ENCODE measurements around the gene PPP4R2. TPM values are rescaled to one million over a fixed set of nuclear protein-coding genes. Genes with fewer than 3 reads are reported as not detected.

PPP4R2 gene
- total and polyA plus RNA-seq, 9 donors = 19.2 to 95.1 (median 77.6) TPM

GRCh38 chr3:73007992-73008712 is 11.5 kb downstream of the PPP4R2 start:
- intact Hi-C loops (cut with DNase I) = no loop called here

GRCh38 chr3:73009008-73009407 is 12.4 kb downstream of the PPP4R2 start:
- Histone ChIP-seq H3K36me3 (no peaks in the 10 kb centered on the region), H3K4me1 (ENCODE audit: insufficient read depth) (peaks cover 10% of the 10 kb centered on the region), H3K27me3 (no peaks in the 10 kb centered on the region), H3K9me3 (no peaks in the 10 kb centered on the region), H3K27ac (no peak overlapping the region), H3K4me3 (no peak overlapping the region)
- intact Hi-C loops (cut with DNase I) = no loop called here
- DNase-seq = no peak
- TF ChIP-seq EP300 (IDR thresholded peaks at IDR 0.05) (no peak), CTCF (IDR thresholded peaks at IDR 0.05) (no peak), POLR2A (IDR thresholded peaks at IDR 0.05) (no peak)
- WGBS, 3 donors = 72 to 74% (median 73%) methylated on average over 4 of the region's 4 CpGs

More at GRCh38 chr3:73007992-73008712, 11.5 kb downstream of the PPP4R2 start:
- Histone ChIP-seq H3K9me3 (no peaks in the 10 kb centered on the region), H3K4me3 (no peak overlapping the region), H3K36me3 (no peaks in the 10 kb centered on the region), H3K27me3 (no peaks in the 10 kb centered on the region), H3K4me1 (ENCODE audit: insufficient read depth) (peaks cover 8% of the 10 kb centered on the region), H3K27ac (no peak overlapping the region)
- no peak for DNase-seq
- no peak for TF ChIP-seq EP300 (IDR thresholded peaks at IDR 0.05)
- TF ChIP-seq CTCF (IDR thresholded peaks at IDR 0.05) = no peak
- TF ChIP-seq POLR2A (IDR thresholded peaks at IDR 0.05) = no peak
- WGBS, 3 donors = 29 to 43% (median 36%) methylated on average over 6 of the region's 6 CpGs

GRCh38 chr3:73009750-73010149 is 13.1 kb downstream of the PPP4R2 start:
- DNase-seq = no peak
- Histone ChIP-seq H3K36me3 (no peaks in the 10 kb centered on the region), H3K4me3 (no peak overlapping the region), H3K4me1 (ENCODE audit: insufficient read depth) (peaks cover 10% of the 10 kb centered on the region), H3K27ac (no peak overlapping the region), H3K9me3 (no peaks in the 10 kb centered on the region), H3K27me3 (no peaks in the 10 kb centered on the region)
- TF ChIP-seq EP300 (IDR thresholded peaks at IDR 0.05) (no peak), POLR2A (IDR thresholded peaks at IDR 0.05) (no peak), CTCF (IDR thresholded peaks at IDR 0.05) (no peak)
- intact Hi-C loops (cut with DNase I) = no loop called here
- 62 to 72% (median 68%) methylated on average over 3 of the region's 3 CpGs for WGBS, 3 donors

- Histone ChIP-seq H3K4me3 (no peak overlapping the region), H3K4me1 (ENCODE audit: insufficient read depth) (peaks cover 9% of the 10 kb centered on the region), H3K27me3 (no peaks in the 10 kb centered on the region), H3K36me3 (no peaks in the 10 kb centered on the region), H3K27ac (no peak overlapping the region), H3K9me3 (no peaks in the 10 kb centered on the region)
- TF ChIP-seq CTCF (IDR thresholded peaks at IDR 0.05) (no peak), POLR2A (IDR thresholded peaks at IDR 0.05) (no peak), EP300 (IDR thresholded peaks at IDR 0.05) (no peak)
- DNase-seq = no peak
- intact Hi-C loops (cut with DNase I) = no loop called here
- 82 to 90% (median 86%) methylated on average over 6 of the region's 6 CpGs for WGBS, 3 donors
Measured at GRCh38 chr3:73010158-73010557, 13.5 kb downstream of the PPP4R2 start.
